Caco-2 (cell line): ENCODE data around the gene SNAP47. TPM values are rescaled to one million over a fixed set of nuclear protein-coding genes. Genes with fewer than 3 reads are reported as not detected.

Experiments
- BruUV-seq: library from RNA; stranded (reverse); fragments of 400-500 nt; replicated peaks from 2 replicates; lab custom pipeline; 2021; lab: Mats Ljungman, UMichigan
- CTCF ChIA-PET: fragments of 300-600 bp; sonication (Branson Sonifier 250); formaldehyde crosslinking; loops from one replicate; lab custom pipeline; 2022; ENCODE audit warnings: antibody characterized with exemption; lab: Charles Lee
- POLR2A ChIA-PET: fragments of 300-600 bp; sonication (Branson Sonifier 250); formaldehyde crosslinking; loops from one replicate; lab custom pipeline; 2022; ENCODE audit warnings: antibody characterized with exemption; lab: Charles Lee
- DNase-seq, 2 experiments: peaks; one replicate each; pipeline versions ENCODE4 v3.0.0 to v3.0.0-alpha.2; 2020 to 2022
- H3K27me3 ChIP-seq: replicated peaks from 2 replicates; pipeline ENCODE4 v1.6.0; 2011; ENCODE audit warnings: low read length; ENCODE audit not compliant: control insufficient read depth, insufficient read depth
- H3K36me3 ChIP-seq: 2 replicates; pipeline ENCODE4 v1.5.1; 2011; ENCODE audit warnings: low read length; ENCODE audit not compliant: control insufficient read depth, insufficient read depth
- H3K4me1 ChIP-seq: fragments of 250-450 bp; sonication (Bioruptor Pico); 2 replicates; pipeline ENCODE4 v1.5.1; 2020; ENCODE audit warnings: mild to moderate bottlenecking
- H3K4me3 ChIP-seq: 2 replicates; pipeline ENCODE4 v1.5.1; 2011; ENCODE audit warnings: low read depth, mild to moderate bottlenecking, control low read depth, low read length
- H3K9me3 ChIP-seq: fragments of 250-450 bp; sonication (Bioruptor Pico); 2 replicates; pipeline ENCODE4 v1.5.1; 2020; ENCODE audit warnings: mild to moderate bottlenecking, moderate library complexity
- H3K27ac Mint-ChIP-seq: one replicate; pipeline ENCODE4 v1.8.0; 2022; ENCODE audit warnings: mixed read lengths; ENCODE audit not compliant: unreplicated experiment
- H3K27me3 Mint-ChIP-seq: one replicate; pipeline ENCODE4 v1.8.0; 2022; ENCODE audit warnings: mixed read lengths; ENCODE audit not compliant: insufficient read depth, unreplicated experiment
- H3K36me3 Mint-ChIP-seq: one replicate; pipeline ENCODE4 v1.8.0; 2022; ENCODE audit warnings: mild to moderate bottlenecking, mixed read lengths; ENCODE audit not compliant: insufficient read depth, unreplicated experiment
- H3K4me1 Mint-ChIP-seq: one replicate; pipeline ENCODE4 v1.8.0; 2022; ENCODE audit warnings: low read depth, mixed read lengths; ENCODE audit not compliant: unreplicated experiment
- H3K4me3 Mint-ChIP-seq: one replicate; pipeline ENCODE4 v1.8.0; 2022; ENCODE audit warnings: mild to moderate bottlenecking, moderate library complexity, mixed read lengths; ENCODE audit not compliant: unreplicated experiment
- H3K9me3 Mint-ChIP-seq: one replicate; pipeline ENCODE4 v1.8.0; 2022; ENCODE audit warnings: mixed read lengths; ENCODE audit not compliant: unreplicated experiment
- CTCF ChIP-seq, 2 experiments: fragments of 200-600 bp in 1 of 2; IDR thresholded peaks; 1 replicate in 1 of 2; 2 replicates in 1 of 2; pipeline versions ENCODE4 v1.5.1 to v1.8.0; 2011 to 2022; ENCODE audit warnings: antibody characterized with exemption in 1 of 2, control low read depth in 1 of 2, inconsistent platforms in 1 of 2, low read depth in 1 of 2, low read length in 1 of 2, mild to moderate bottlenecking in 1 of 2, moderate library complexity in 1 of 2; ENCODE audit not compliant: insufficient read depth in 1 of 2, severe bottlenecking in 1 of 2, unreplicated experiment in 1 of 2
- intact Hi-C: fragments of 100-400 bp; cut with micrococcal nuclease; formaldehyde crosslinking; loops from one replicate; pipeline ENCODE4 v1.10.0; 2022; ENCODE audit not compliant: unreplicated experiment
- total RNA-seq: library from RNA; stranded (reverse); gene quantifications from 2 replicates; pipeline ENCODE4 v1.2.3, GENCODE V29; 2022

The SNAP47 gene
- total RNA-seq, 1 experiment from 2014 or later: 29.1 TPM

DNA sequence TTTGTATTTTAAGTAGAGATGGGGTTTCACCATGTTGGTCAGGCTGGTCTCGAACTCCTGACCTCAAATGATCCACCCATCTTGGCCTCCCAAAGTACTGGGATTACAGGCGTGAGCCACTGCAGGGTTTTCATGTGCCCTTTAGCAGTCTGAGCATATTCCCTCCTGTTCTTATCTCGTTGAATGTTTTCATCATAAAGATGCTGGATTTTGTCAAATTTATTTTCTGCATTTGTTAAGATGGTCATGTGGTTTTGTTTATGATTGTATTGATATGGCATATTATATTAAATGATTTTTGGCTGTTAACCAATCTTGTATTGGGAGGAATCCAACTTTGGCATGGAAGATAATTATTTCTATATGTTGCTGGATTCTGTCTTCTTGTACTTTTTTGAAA is 8.9 kb upstream of the SNAP47 start:
- H3K27me3 Mint-ChIP-seq: no peaks in the 10 kb centered on the region
- Histone ChIP-seq H3K36me3 (no peaks in the 10 kb centered on the region), H3K9me3 (peaks cover 8% of the 10 kb centered on the region; the same call in 1 of the 2 replicates), H3K4me3 (no peak overlapping the region), H3K4me1 (peaks cover 15% of the 10 kb centered on the region), H3K27me3 (no peaks in the 10 kb centered on the region)
- no peak for DNase-seq
- CTCF ChIA-PET: no interaction called here
- H3K36me3 Mint-ChIP-seq: peaks cover 29% of the 10 kb centered on the region
- TF ChIP-seq CTCF (IDR thresholded peaks at IDR 0.05; ENCODE audit: insufficient read depth in 1 of 2, low read depth in 1 of 2, low read length in 1 of 2, severe bottlenecking in 1 of 2, unreplicated experiment in 1 of 2): no peak
- H3K4me1 Mint-ChIP-seq: peaks cover 6% of the 10 kb centered on the region
- H3K4me3 Mint-ChIP-seq: no peak overlapping the region
- peaks cover 33% of the 10 kb centered on the region for H3K9me3 Mint-ChIP-seq
- POLR2A ChIA-PET: no interaction called here
- H3K27ac Mint-ChIP-seq: no peak overlapping the region
- intact Hi-C loops: loop anchor here (10.0 kb wide), 1 partner anchor 242 kb away; no protein-coding TSS in a partner anchor
- BruUV-seq: no TSS peak

DNA sequence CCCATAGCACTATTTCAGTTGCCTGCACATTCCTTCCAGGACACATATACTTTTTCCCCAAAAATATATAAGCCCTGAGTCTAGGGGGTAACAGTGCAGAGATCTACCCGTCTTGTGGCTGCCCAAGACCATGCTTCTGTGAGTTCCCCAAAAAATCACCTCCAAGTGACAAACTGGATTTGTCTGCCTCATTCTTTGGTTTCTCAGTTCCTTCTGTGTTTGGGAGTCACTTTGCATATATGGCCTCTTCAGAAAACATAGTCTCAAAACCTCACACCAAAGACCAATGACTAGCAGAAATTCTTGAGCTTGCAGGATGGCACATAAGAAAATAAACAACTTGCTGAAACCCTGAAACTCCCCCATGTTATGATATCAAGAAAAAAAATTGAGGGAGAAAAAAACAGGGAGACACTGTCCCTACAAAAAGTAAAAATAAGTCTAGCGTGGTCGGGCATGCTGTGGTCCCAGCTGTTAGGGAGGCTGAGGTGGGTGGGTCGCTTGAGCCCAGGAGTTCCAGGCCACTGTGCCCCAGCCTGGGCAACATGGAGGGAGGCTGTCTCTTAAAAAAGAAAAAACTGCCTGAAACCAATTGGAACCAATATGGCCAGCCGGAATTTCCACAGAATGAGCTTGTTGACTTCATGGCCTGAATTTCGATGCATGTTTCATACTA is 8.2 kb upstream of the SNAP47 start:
- H3K4me1 ChIP-seq: peaks cover 15% of the 10 kb centered on the region
- intact Hi-C loops: loop anchor here (10.0 kb wide), 1 partner anchor 242 kb away; no protein-coding TSS in a partner anchor
- Mint-ChIP-seq H3K27me3 (no peaks in the 10 kb centered on the region), H3K9me3 (peaks cover 26% of the 10 kb centered on the region), H3K36me3 (peaks cover 29% of the 10 kb centered on the region), H3K4me3 (peak overlapping the region; percentile 72), H3K27ac (no peak overlapping the region), H3K4me1 (peaks cover 6% of the 10 kb centered on the region)
- H3K9me3 ChIP-seq: peaks cover 4% of the 10 kb centered on the region; the same call in 1 of the 2 replicates
- no TSS peak for BruUV-seq
- no peaks in the 10 kb centered on the region for H3K36me3 ChIP-seq
- no peaks in the 10 kb centered on the region for H3K27me3 ChIP-seq
- DNase-seq: no peak
- ChIA-PET CTCF (no interaction called here), POLR2A (no interaction called here)
- H3K4me3 ChIP-seq: no peak overlapping the region
- no peak for TF ChIP-seq CTCF (IDR thresholded peaks at IDR 0.05; ENCODE audit: insufficient read depth in 1 of 2, low read depth in 1 of 2, low read length in 1 of 2, severe bottlenecking in 1 of 2, unreplicated experiment in 1 of 2)

- peak; percentile 75 to 85 for DNase-seq
- no peak for TF ChIP-seq CTCF (IDR thresholded peaks at IDR 0.05; ENCODE audit: insufficient read depth in 1 of 2, low read depth in 1 of 2, low read length in 1 of 2, severe bottlenecking in 1 of 2, unreplicated experiment in 1 of 2)
- Mint-ChIP-seq H3K9me3 (peaks cover 14% of the 10 kb centered on the region), H3K4me1 (peaks cover 6% of the 10 kb centered on the region), H3K4me3 (peak overlapping the region; percentile 72), H3K27ac (peak overlapping the region; percentile 67), H3K27me3 (no peaks in the 10 kb centered on the region), H3K36me3 (peaks cover 29% of the 10 kb centered on the region)
- peak overlapping the region; percentile 51 for H3K4me3 ChIP-seq
- 0 out of 2 replicates have a peak, but pooled peaks cover 3% of the 10 kb centered on the region for H3K36me3 ChIP-seq
- no TSS peak for BruUV-seq
- H3K4me1 ChIP-seq: peaks cover 15% of the 10 kb centered on the region
- H3K9me3 ChIP-seq: 0 out of 2 replicates have a peak, but pooled peaks cover 4% of the 10 kb centered on the region
- intact Hi-C loops: loop anchor here (10.0 kb wide), 1 partner anchor 243 kb away; no protein-coding TSS in a partner anchor
- no peaks in the 10 kb centered on the region for H3K27me3 ChIP-seq
- CTCF ChIA-PET: no interaction called here
- POLR2A ChIA-PET: no interaction called here
Measured at GRCh38 chr1:227728059-227728891, 7.0 kb upstream of the SNAP47 start.
